Lung microvascular endothelial cell (primary cell): ENCODE data around the gene SEZ6. TPM values are rescaled to one million over a fixed set of nuclear protein-coding genes. Genes with fewer than 3 reads are reported as not detected.
A peak's percentile ranks its signal among the peaks of the same experiment; 100 is the strongest.
"Not testable (repeated sequence)": the region's sequence is repeated elsewhere in the genome, so short reads cannot be mapped to it uniquely, and the experiment has no call there.

Experiments used
- DNase-seq, 2 donors: peaks; one replicate each; pipeline versions ENCODE4 v3.0.0 to v3.0.0-alpha.2; 2010; ENCODE audit warnings: low read depth in 2 of 2
- total RNA-seq: library from RNA; depleted of rRNA; stranded (reverse); fragments of >200 nt; gene quantifications from 2 replicates; pipeline ENCODE4 v1.2.1, GENCODE V29; 2014

SEZ6 gene
- total RNA-seq, 1 donor from 2014 or later: under 0.01 TPM

GRCh38 chr17:28937044-28937729 is 68.6 kb downstream of the SEZ6 start:
- DNase-seq: no peak

- DNase-seq: no peak
These were observed 69.9 kb downstream of the SEZ6 start for GRCh38 chr17:28935744-28936460.

- DNase-seq: not testable (repeated sequence)
These were observed 71.3 kb downstream of the SEZ6 start for GRCh38 chr17:28934508-28934907.

GRCh38 chr17:28929787-28930186 is 76.0 kb downstream of the SEZ6 start:
- no peak for DNase-seq

GRCh38 chr17:28928061-28928460 is 77.8 kb downstream of the SEZ6 start:
- peak in 1 of 2 donors; percentile 38 for DNase-seq

GRCh38 chr17:28926786-28927185 is 79.0 kb downstream of the SEZ6 start:
- no peak for DNase-seq

GRCh38 chr17:28926366-28926765 is 79.5 kb downstream of the SEZ6 start:
- DNase-seq: no peak

GRCh38 chr17:28925912-28926365 is 79.9 kb downstream of the SEZ6 start:
- peak in 1 of 2 donors; percentile 96 for DNase-seq

- DNase-seq: no peak
These were observed 85.6 kb downstream of the SEZ6 start for GRCh38 chr17:28920201-28920600.

- DNase-seq: no peak
These were observed 87.5 kb downstream of the SEZ6 start for GRCh38 chr17:28918295-28918694.

GRCh38 chr17:28917465-28917864 is 88.4 kb downstream of the SEZ6 start:
- no peak for DNase-seq

GRCh38 chr17:28917029-28917428 is 88.8 kb downstream of the SEZ6 start:
- no peak for DNase-seq

GRCh38 chr17:28916302-28916934 is 89.4 kb downstream of the SEZ6 start:
- DNase-seq: peak; percentile 66 to 78

GRCh38 chr17:28912938-28913333 is 92.9 kb downstream of the SEZ6 start:
- no peak for DNase-seq

- DNase-seq: peak; percentile 71 to 89
These were observed 93.4 kb downstream of the SEZ6 start for GRCh38 chr17:28912281-28912937.

- DNase-seq: no peak
These were observed 94.3 kb downstream of the SEZ6 start for GRCh38 chr17:28911411-28912045.

- no peak for DNase-seq
These were observed 95.3 kb downstream of the SEZ6 start for GRCh38 chr17:28910534-28910933.

GRCh38 chr17:28908640-28909167 is 97.1 kb downstream of the SEZ6 start:
- peak; percentile 79 to 85 for DNase-seq

GRCh38 chr17:28907709-28908475 is 97.9 kb downstream of the SEZ6 start:
- no peak for DNase-seq

- no peak for DNase-seq
These were observed 99.0 kb downstream of the SEZ6 start for GRCh38 chr17:28906706-28907438.
